ENCODE data around the gene RPRD1B.
"Not testable (repeated sequence)": the region's sequence is repeated elsewhere in the genome, so short reads cannot be mapped to it uniquely, and the experiment has no call there.

Gene RPRD1B

GRCh38 chr20:37994512-37994911 is 39.0 kb upstream of the RPRD1B start:
- H3K36me3 ChIP-seq (ENCODE audit: insufficient read depth, low read length): peaks cover 19% of the 10 kb centered on the region

GRCh38 chr20:37995856-37996605 is 37.5 kb upstream of the RPRD1B start:
- no peak overlapping the region for H3K9ac ChIP-seq (ENCODE audit: low read depth, low read length)
- H3K4me1 ChIP-seq (ENCODE audit: insufficient read depth, low read length): peaks cover 4% of the 10 kb centered on the region; the same call in 1 of the 2 replicates

More at GRCh38 chr20:37994512-37994911, 39.0 kb upstream of the RPRD1B start:
- Histone ChIP-seq H3K9ac (ENCODE audit: low read depth, low read length) (no peak overlapping the region), H3K9me3 (ENCODE audit: control insufficient read depth, insufficient read depth, low read length) (no peaks in the 10 kb centered on the region), H3K4me1 (ENCODE audit: insufficient read depth, low read length) (peaks cover 4% of the 10 kb centered on the region; the same call in 1 of the 2 replicates)

GRCh38 chr20:37997516-37997915 is 36.0 kb upstream of the RPRD1B start:
- Histone ChIP-seq H3K9me3 (ENCODE audit: control insufficient read depth, insufficient read depth, low read length) (no peaks in the 10 kb centered on the region), H3K9ac (ENCODE audit: low read depth, low read length) (no peak overlapping the region), H3K4me1 (ENCODE audit: insufficient read depth, low read length) (peaks cover 4% of the 10 kb centered on the region; the same call in 1 of the 2 replicates), H3K36me3 (ENCODE audit: insufficient read depth, low read length) (peaks cover 28% of the 10 kb centered on the region)

More at GRCh38 chr20:37995856-37996605, 37.5 kb upstream of the RPRD1B start:
- H3K9me3 ChIP-seq (ENCODE audit: control insufficient read depth, insufficient read depth, low read length): no peaks in the 10 kb centered on the region
- H3K36me3 ChIP-seq (ENCODE audit: insufficient read depth, low read length): peaks cover 23% of the 10 kb centered on the region

- Histone ChIP-seq H3K4me1 (ENCODE audit: insufficient read depth, low read length) (no peaks in the 10 kb centered on the region), H3K9me3 (ENCODE audit: control insufficient read depth, insufficient read depth, low read length) (no peaks in the 10 kb centered on the region), H3K9ac (ENCODE audit: low read depth, low read length) (no peak overlapping the region), H3K36me3 (ENCODE audit: insufficient read depth, low read length) (peaks cover 35% of the 10 kb centered on the region)
These were observed 33.9 kb upstream of the RPRD1B start for GRCh38 chr20:37999526-38000263.

- Histone ChIP-seq H3K9me3 (ENCODE audit: control insufficient read depth, insufficient read depth, low read length) (no peaks in the 10 kb centered on the region), H3K4me1 (ENCODE audit: insufficient read depth, low read length) (no peaks in the 10 kb centered on the region), H3K36me3 (ENCODE audit: insufficient read depth, low read length) (peaks cover 39% of the 10 kb centered on the region), H3K9ac (ENCODE audit: low read depth, low read length) (no peak overlapping the region)
These were observed 33.3 kb upstream of the RPRD1B start for GRCh38 chr20:38000293-38000692.

- Histone ChIP-seq H3K9ac (ENCODE audit: low read depth, low read length) (no peak overlapping the region), H3K4me1 (ENCODE audit: insufficient read depth, low read length) (no peaks in the 10 kb centered on the region), H3K9me3 (ENCODE audit: control insufficient read depth, insufficient read depth, low read length) (no peaks in the 10 kb centered on the region), H3K36me3 (ENCODE audit: insufficient read depth, low read length) (peaks cover 33% of the 10 kb centered on the region)
These were observed 32.2 kb upstream of the RPRD1B start for GRCh38 chr20:38001173-38001875.

- H3K36me3 ChIP-seq (ENCODE audit: insufficient read depth, low read length): peaks cover 30% of the 10 kb centered on the region
- no peak overlapping the region for H3K9ac ChIP-seq (ENCODE audit: low read depth, low read length)
- H3K4me1 ChIP-seq (ENCODE audit: insufficient read depth, low read length): no peaks in the 10 kb centered on the region
- H3K9me3 ChIP-seq (ENCODE audit: control insufficient read depth, insufficient read depth, low read length): no peaks in the 10 kb centered on the region
These were observed 31.6 kb upstream of the RPRD1B start for GRCh38 chr20:38001981-38002380.

GRCh38 chr20:38002422-38002821 is 31.1 kb upstream of the RPRD1B start:
- Histone ChIP-seq H3K4me1 (ENCODE audit: insufficient read depth, low read length) (no peaks in the 10 kb centered on the region), H3K9ac (ENCODE audit: low read depth, low read length) (no peak overlapping the region), H3K36me3 (ENCODE audit: insufficient read depth, low read length) (peaks cover 28% of the 10 kb centered on the region), H3K9me3 (ENCODE audit: control insufficient read depth, insufficient read depth, low read length) (no peaks in the 10 kb centered on the region)

GRCh38 chr20:38004416-38004815 is 29.1 kb upstream of the RPRD1B start:
- H3K36me3 ChIP-seq (ENCODE audit: insufficient read depth, low read length): peaks cover 24% of the 10 kb centered on the region; the same call in 1 of the 2 replicates
- no peaks in the 10 kb centered on the region for H3K4me1 ChIP-seq (ENCODE audit: insufficient read depth, low read length)
- H3K9me3 ChIP-seq (ENCODE audit: control insufficient read depth, insufficient read depth, low read length): no peaks in the 10 kb centered on the region
- no peak overlapping the region for H3K9ac ChIP-seq (ENCODE audit: low read depth, low read length)

- Histone ChIP-seq H3K9me3 (ENCODE audit: control insufficient read depth, insufficient read depth, low read length) (no peaks in the 10 kb centered on the region), H3K9ac (ENCODE audit: low read depth, low read length) (no peak overlapping the region), H3K36me3 (ENCODE audit: insufficient read depth, low read length) (peaks cover 20% of the 10 kb centered on the region; the same call in 1 of the 2 replicates), H3K4me1 (ENCODE audit: insufficient read depth, low read length) (no peaks in the 10 kb centered on the region)
These were observed 27.6 kb upstream of the RPRD1B start for GRCh38 chr20:38005903-38006302.

- peaks cover 11% of the 10 kb centered on the region for H3K36me3 ChIP-seq (ENCODE audit: insufficient read depth, low read length)
- H3K9me3 ChIP-seq (ENCODE audit: control insufficient read depth, insufficient read depth, low read length): no peaks in the 10 kb centered on the region
- H3K9ac ChIP-seq (ENCODE audit: low read depth, low read length): no peak overlapping the region
- H3K4me1 ChIP-seq (ENCODE audit: insufficient read depth, low read length): no peaks in the 10 kb centered on the region
These were observed 26.0 kb upstream of the RPRD1B start for GRCh38 chr20:38007526-38007925.

- Histone ChIP-seq H3K36me3 (ENCODE audit: insufficient read depth, low read length) (peaks cover 11% of the 10 kb centered on the region), H3K9ac (ENCODE audit: low read depth, low read length) (no peak overlapping the region), H3K9me3 (ENCODE audit: control insufficient read depth, insufficient read depth, low read length) (no peaks in the 10 kb centered on the region), H3K4me1 (ENCODE audit: insufficient read depth, low read length) (no peaks in the 10 kb centered on the region)
These were observed 25.2 kb upstream of the RPRD1B start for GRCh38 chr20:38008233-38008944.

- H3K4me1 ChIP-seq (ENCODE audit: insufficient read depth, low read length); H3K9me3 ChIP-seq (ENCODE audit: control insufficient read depth, insufficient read depth, low read length); H3K9ac ChIP-seq (ENCODE audit: low read depth, low read length); H3K36me3 ChIP-seq (ENCODE audit: insufficient read depth, low read length): not testable (repeated sequence)
These were observed 24.1 kb upstream of the RPRD1B start for GRCh38 chr20:38009416-38009815.

- Histone ChIP-seq H3K9ac (ENCODE audit: low read depth, low read length) (no peak overlapping the region), H3K36me3 (ENCODE audit: insufficient read depth, low read length) (peaks cover 10% of the 10 kb centered on the region), H3K4me1 (ENCODE audit: insufficient read depth, low read length) (no peaks in the 10 kb centered on the region), H3K9me3 (ENCODE audit: control insufficient read depth, insufficient read depth, low read length) (no peaks in the 10 kb centered on the region)
These were observed 21.9 kb upstream of the RPRD1B start for GRCh38 chr20:38011696-38012095.

Data from ES-I3 (cell line).